ENCODE results near the gene CPXM1.

DNA sequence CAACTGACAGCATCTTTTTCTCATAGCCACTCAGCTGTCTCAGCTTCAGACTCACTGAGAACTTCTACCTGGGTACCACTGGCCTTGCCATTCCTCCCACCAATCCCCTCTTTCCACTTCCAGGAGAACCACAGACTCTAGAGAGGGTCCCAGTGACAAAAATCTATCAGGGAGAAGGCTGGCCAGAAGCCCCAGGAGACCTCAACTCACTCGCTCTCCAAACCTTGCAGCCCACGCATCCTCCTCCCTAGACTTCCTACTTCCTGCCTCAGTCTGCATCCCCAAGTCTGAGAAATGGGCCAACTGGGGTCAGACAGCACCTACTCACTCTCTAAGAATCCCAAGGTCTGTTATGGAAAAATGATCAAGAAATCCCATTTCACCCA, 16.9 kb upstream of the CPXM1 start:
- no peak for TF ChIP-seq GATA2 (IDR thresholded peaks at IDR 0.05; ENCODE audit: insufficient read depth, insufficient read length, low read depth, low read length)
- TF ChIP-seq JUN (IDR thresholded peaks at IDR 0.05; ENCODE audit: borderline replicate concordance, insufficient read depth, insufficient read length, low read depth), result no peak
- TF ChIP-seq FOS (IDR thresholded peaks at IDR 0.05; ENCODE audit: borderline replicate concordance, insufficient read depth, low read length), result no peak
- TF ChIP-seq, protein P1, sequence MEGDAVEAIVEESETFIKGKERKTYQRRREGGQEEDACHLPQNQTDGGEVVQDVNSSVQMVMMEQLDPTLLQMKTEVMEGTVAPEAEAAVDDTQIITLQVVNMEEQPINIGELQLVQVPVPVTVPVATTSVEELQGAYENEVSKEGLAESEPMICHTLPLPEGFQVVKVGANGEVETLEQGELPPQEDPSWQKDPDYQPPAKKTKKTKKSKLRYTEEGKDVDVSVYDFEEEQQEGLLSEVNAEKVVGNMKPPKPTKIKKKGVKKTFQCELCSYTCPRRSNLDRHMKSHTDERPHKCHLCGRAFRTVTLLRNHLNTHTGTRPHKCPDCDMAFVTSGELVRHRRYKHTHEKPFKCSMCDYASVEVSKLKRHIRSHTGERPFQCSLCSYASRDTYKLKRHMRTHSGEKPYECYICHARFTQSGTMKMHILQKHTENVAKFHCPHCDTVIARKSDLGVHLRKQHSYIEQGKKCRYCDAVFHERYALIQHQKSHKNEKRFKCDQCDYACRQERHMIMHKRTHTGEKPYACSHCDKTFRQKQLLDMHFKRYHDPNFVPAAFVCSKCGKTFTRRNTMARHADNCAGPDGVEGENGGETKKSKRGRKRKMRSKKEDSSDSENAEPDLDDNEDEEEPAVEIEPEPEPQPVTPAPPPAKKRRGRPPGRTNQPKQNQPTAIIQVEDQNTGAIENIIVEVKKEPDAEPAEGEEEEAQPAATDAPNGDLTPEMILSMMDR (IDR thresholded peaks at IDR 0.05; ENCODE audit: extremely low read depth in 1 of 2, insufficient read depth in 1 of 2, low read depth in 1 of 2, low read length in 2 of 2), result no peak
- no peak for TF ChIP-seq POLR2A (IDR thresholded peaks at IDR 0.05; ENCODE audit: low read depth, low read length)
- TF ChIP-seq POLR2AphosphoS5 (IDR thresholded peaks at IDR 0.05; ENCODE audit: insufficient read depth, low read depth, low read length), result no peak

Data from endothelial cell of umbilical vein (primary cell).